ENCODE results near the gene DSTN.

The DSTN gene

GRCh38 chr20:17569616-17570346, at the start of gene DSTN:
TSS of gene DSTN (plus strand) at chr20:17570075. CDS start at chr20:17570209, 134 bp downstream.
- DNase-seq: peak; percentile 93 to 94

GRCh38 chr20:17520583-17520982, 49.3 kb upstream of the DSTN start:
- no peak for DNase-seq

GRCh38 chr20:17522528-17522927, 47.3 kb upstream of the DSTN start:
- DNase-seq: no peak

GRCh38 chr20:17523326-17523725, 46.5 kb upstream of the DSTN start:
- no peak for DNase-seq

- peak in 1 of 2 experiments; percentile 6 for DNase-seq
Observed at GRCh38 chr20:17524560-17524959, 45.3 kb upstream of the DSTN start.

- DNase-seq: no peak
Observed at GRCh38 chr20:17525132-17525531, 44.7 kb upstream of the DSTN start.

- DNase-seq: peak in 1 of 2 experiments; percentile 20
Observed at GRCh38 chr20:17525650-17526049, 44.2 kb upstream of the DSTN start.

GRCh38 chr20:17529586-17529985, 40.3 kb upstream of the DSTN start:
- no peak for DNase-seq

GRCh38 chr20:17530153-17530552, 39.7 kb upstream of the DSTN start:
- no peak for DNase-seq

GRCh38 chr20:17530716-17531664, 38.9 kb upstream of the DSTN start, which contains the start of gene BFSP1:
TSS of gene BFSP1 (minus strand) at chr20:17531379. CDS start at chr20:17531329, 50 bp downstream.
- peak; percentile 52 to 79 for DNase-seq

GRCh38 chr20:17531665-17532025, 38.2 kb upstream of the DSTN start:
- no peak for DNase-seq

- peak in 1 of 2 experiments; percentile 44 for DNase-seq
Observed at GRCh38 chr20:17533396-17533795, 36.5 kb upstream of the DSTN start.

- DNase-seq: no peak
Observed at GRCh38 chr20:17534077-17534476, 35.8 kb upstream of the DSTN start.

- DNase-seq: peak; percentile 79 to 82
Observed at GRCh38 chr20:17536944-17537444, 32.9 kb upstream of the DSTN start.

- DNase-seq: no peak
Observed at GRCh38 chr20:17537959-17538358, 31.9 kb upstream of the DSTN start.

- no peak for DNase-seq
Observed at GRCh38 chr20:17538517-17539170, 31.2 kb upstream of the DSTN start.

- no peak for DNase-seq
Observed at GRCh38 chr20:17541596-17541995, 28.3 kb upstream of the DSTN start.

GRCh38 chr20:17541996-17542395, 27.9 kb upstream of the DSTN start:
- no peak for DNase-seq

- no peak for DNase-seq
Observed at GRCh38 chr20:17542481-17542880, 27.4 kb upstream of the DSTN start.

GRCh38 chr20:17542993-17543412, 26.9 kb upstream of the DSTN start:
- no peak for DNase-seq

GRCh38 chr20:17543531-17544131, 26.2 kb upstream of the DSTN start:
- DNase-seq: no peak

GRCh38 chr20:17545127-17545526, 24.7 kb upstream of the DSTN start:
- no peak for DNase-seq

- DNase-seq: no peak
Observed at GRCh38 chr20:17549131-17549530, 20.7 kb upstream of the DSTN start.
